HG03565 (cell line): ENCODE measurements around the gene LRRC1.

Experiments
- ATAC-seq: cut with Tn5 transposase; IDR thresholded peaks from one replicate; pipeline ENCODE4 v1.9.1; 2021; ENCODE audit warnings: mild to moderate bottlenecking, moderate library complexity; ENCODE audit not compliant: unreplicated experiment

The LRRC1 gene

GRCh38 chr6:53951383-53951782 lies 156.6 kb downstream of the LRRC1 start:
- no peak for ATAC-seq

- ATAC-seq, result peak; percentile 68
Observed at GRCh38 chr6:53956068-53956711, 161.4 kb downstream of the LRRC1 start.

GRCh38 chr6:53956804-53957203 lies 162.0 kb downstream of the LRRC1 start:
- ATAC-seq, result no peak

GRCh38 chr6:53959717-53960116 lies 164.9 kb downstream of the LRRC1 start:
- no peak for ATAC-seq

GRCh38 chr6:53960311-53960710 lies 165.5 kb downstream of the LRRC1 start:
- no peak for ATAC-seq

GRCh38 chr6:53961679-53962370 lies 167.0 kb downstream of the LRRC1 start:
- no peak for ATAC-seq

- ATAC-seq, result no peak
Observed at GRCh38 chr6:53962646-53963045, 167.8 kb downstream of the LRRC1 start.

- ATAC-seq, result no peak
Observed at GRCh38 chr6:53967415-53967814, 172.6 kb downstream of the LRRC1 start.
